Neutrophil (primary cell): ENCODE data around the gene ZDHHC9.
A peak's percentile ranks its signal among the peaks of the same experiment; 100 is the strongest.

ENCODE experiments used
- H3K27ac ChIP-seq: fragments of 200-600 bp; sonication (generic); 2 replicates; pipeline ENCODE4 v1.5.1; 2016; ENCODE audit warnings: mild to moderate bottlenecking, moderate library complexity
- H3K27me3 ChIP-seq: fragments of 200-600 bp; sonication (generic); 2 replicates; pipeline ENCODE4 v1.6.0; 2016; ENCODE audit warnings: mild to moderate bottlenecking
- H3K36me3 ChIP-seq: fragments of 200-600 bp; sonication (generic); 2 replicates; pipeline ENCODE4 v1.5.1; 2017
- H3K4me1 ChIP-seq, 2 experiments: fragments of 200-600 bp in 1 of 2; sonication (generic) in 1 of 2; 1 replicate in 1 of 2; 2 replicates in 1 of 2; pipeline versions ENCODE4 v1.5.1 to v1.6.1; 2013 to 2016; ENCODE audit warnings: low read depth in 1 of 2, low read length in 1 of 2, mild to moderate bottlenecking in 1 of 2, moderate library complexity in 1 of 2; ENCODE audit not compliant: control insufficient read depth in 1 of 2, insufficient read depth in 1 of 2
- H3K4me3 ChIP-seq, 2 experiments: fragments of 200-600 bp in 1 of 2; sonication (generic) in 1 of 2; 1 replicate in 1 of 2; 2 replicates in 1 of 2; pipeline ENCODE4 v1.5.1; 2013 to 2016; ENCODE audit warnings: low read depth in 1 of 2, low read length in 1 of 2, mild to moderate bottlenecking in 1 of 2, moderate library complexity in 1 of 2
- H3K9me3 ChIP-seq: fragments of 200-600 bp; sonication (generic); 2 replicates; pipeline ENCODE4 v1.5.1; 2016
- TF ChIP-seq, protein P1 (sequence below): fragments of 200-600 bp; sonication (generic); IDR thresholded peaks from 2 replicates; pipeline ENCODE4 v1.5.1; 2016; ENCODE audit warnings: antibody characterized with exemption

Gene ZDHHC9

GRCh38 chrX:129846716-129847115 is 3.0 kb upstream of the ZDHHC9 start:
- TF ChIP-seq, protein P1, sequence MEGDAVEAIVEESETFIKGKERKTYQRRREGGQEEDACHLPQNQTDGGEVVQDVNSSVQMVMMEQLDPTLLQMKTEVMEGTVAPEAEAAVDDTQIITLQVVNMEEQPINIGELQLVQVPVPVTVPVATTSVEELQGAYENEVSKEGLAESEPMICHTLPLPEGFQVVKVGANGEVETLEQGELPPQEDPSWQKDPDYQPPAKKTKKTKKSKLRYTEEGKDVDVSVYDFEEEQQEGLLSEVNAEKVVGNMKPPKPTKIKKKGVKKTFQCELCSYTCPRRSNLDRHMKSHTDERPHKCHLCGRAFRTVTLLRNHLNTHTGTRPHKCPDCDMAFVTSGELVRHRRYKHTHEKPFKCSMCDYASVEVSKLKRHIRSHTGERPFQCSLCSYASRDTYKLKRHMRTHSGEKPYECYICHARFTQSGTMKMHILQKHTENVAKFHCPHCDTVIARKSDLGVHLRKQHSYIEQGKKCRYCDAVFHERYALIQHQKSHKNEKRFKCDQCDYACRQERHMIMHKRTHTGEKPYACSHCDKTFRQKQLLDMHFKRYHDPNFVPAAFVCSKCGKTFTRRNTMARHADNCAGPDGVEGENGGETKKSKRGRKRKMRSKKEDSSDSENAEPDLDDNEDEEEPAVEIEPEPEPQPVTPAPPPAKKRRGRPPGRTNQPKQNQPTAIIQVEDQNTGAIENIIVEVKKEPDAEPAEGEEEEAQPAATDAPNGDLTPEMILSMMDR, result no peak
- H3K9me3 ChIP-seq, result no peaks in the 10 kb centered on the region
- no peak overlapping the region for H3K27ac ChIP-seq
- no peaks in the 10 kb centered on the region for H3K36me3 ChIP-seq
- peaks cover 12% of the 10 kb centered on the region in 2 experiments for H3K4me1 ChIP-seq
- no peaks in the 10 kb centered on the region for H3K27me3 ChIP-seq
- H3K4me3 ChIP-seq, result no peak overlapping the region

- TF ChIP-seq, protein P1, result no peak
- no peak overlapping the region for H3K4me3 ChIP-seq
- H3K36me3 ChIP-seq, result no peaks in the 10 kb centered on the region
- peaks cover 12% of the 10 kb centered on the region in 2 experiments for H3K4me1 ChIP-seq
- no peaks in the 10 kb centered on the region for H3K9me3 ChIP-seq
- H3K27me3 ChIP-seq, result no peaks in the 10 kb centered on the region
- H3K27ac ChIP-seq, result no peak overlapping the region
Measured at GRCh38 chrX:129845616-129846190, 2.0 kb upstream of the ZDHHC9 start.

DNA sequence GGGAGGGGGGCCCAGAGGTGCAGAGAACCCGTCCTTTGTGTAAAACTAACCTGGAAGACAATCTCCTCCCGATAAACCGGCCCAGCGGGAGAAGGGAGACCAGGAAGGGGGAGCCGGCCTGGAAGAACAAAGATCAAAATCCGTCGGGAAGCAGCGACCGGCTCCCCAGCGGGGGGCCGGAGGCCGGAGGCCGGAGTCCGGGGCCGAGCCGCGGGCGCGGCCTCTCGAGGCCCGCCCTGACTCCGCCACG is 552 bp downstream of the ZDHHC9 start:
- Histone ChIP-seq H3K4me3 (peak overlapping the region; percentile 67 to 71), H3K36me3 (no peaks in the 10 kb centered on the region), H3K9me3 (no peaks in the 10 kb centered on the region), H3K4me1 (peaks cover 12% of the 10 kb centered on the region in 2 experiments), H3K27me3 (no peaks in the 10 kb centered on the region), H3K27ac (no peak overlapping the region)
- TF ChIP-seq, protein P1, result no peak

DNA sequence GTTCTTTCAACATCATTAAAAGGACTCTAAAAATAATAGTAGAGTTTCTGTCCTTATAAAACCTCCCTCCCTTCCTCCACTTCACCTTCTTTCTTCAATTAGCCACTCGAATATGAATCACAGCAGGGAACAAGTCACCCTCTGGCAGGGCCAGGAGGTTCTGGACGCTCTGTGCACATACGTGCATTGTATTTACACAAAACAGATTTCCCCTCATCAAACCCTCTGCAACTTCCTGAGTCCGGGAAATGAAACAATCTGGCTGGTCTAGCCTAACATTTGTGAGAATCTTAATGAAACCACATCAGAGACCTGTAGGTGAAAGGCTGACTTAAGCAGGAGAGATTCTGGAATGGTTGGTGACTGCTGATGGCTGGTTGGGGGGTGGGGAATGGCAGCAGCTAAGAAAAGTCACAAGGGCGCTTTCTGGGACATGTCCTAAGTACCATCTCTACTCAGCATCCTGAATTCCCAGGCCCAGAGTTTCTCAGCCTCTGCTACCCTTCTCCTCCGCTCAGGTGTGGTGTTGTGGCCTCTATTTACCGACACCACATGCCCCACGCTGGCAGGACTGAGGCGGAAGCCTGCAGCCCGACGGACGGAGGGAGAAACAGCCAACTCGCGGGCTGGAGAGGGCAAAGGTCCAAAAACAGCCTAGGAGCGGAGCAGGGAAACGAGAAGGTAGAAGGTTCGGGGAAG is 1.0 kb downstream of the ZDHHC9 start:
- Histone ChIP-seq H3K4me1 (peaks cover 12% of the 10 kb centered on the region in 2 experiments), H3K27ac (no peak overlapping the region), H3K4me3 (peak overlapping the region; percentile 67 to 71), H3K36me3 (no peaks in the 10 kb centered on the region), H3K9me3 (no peaks in the 10 kb centered on the region), H3K27me3 (no peaks in the 10 kb centered on the region)
- TF ChIP-seq, protein P1, result no peak

DNA sequence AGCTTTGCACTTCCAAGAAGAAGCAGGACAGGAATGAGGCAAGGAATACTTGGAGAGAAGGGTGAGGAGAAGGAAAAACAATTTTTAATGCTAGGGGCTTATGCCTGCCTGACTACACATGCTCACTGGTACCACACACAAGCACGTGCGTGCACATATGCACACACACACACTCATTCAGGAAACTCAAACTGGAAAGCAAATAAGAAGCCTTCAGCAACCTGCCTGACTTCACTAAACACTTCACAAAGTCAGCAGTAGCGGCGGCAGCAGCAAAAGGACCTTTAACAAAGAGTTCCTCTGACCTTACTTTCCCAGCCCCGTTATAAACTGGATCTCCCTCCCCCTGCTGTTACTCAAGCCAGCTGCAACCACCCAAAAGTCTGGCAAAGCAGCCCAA is 3.3 kb downstream of the ZDHHC9 start:
- no peak overlapping the region for H3K27ac ChIP-seq
- H3K36me3 ChIP-seq, result no peaks in the 10 kb centered on the region
- H3K4me1 ChIP-seq, result peaks cover 12% of the 10 kb centered on the region in 2 experiments
- no peaks in the 10 kb centered on the region for H3K9me3 ChIP-seq
- TF ChIP-seq, protein P1, result no peak
- H3K27me3 ChIP-seq, result no peaks in the 10 kb centered on the region
- no peak overlapping the region for H3K4me3 ChIP-seq
